ENCODE measurements around the gene SCN8A.
A peak's percentile ranks its signal among the peaks of the same experiment; 100 is the strongest.

Gene SCN8A

GRCh38 chr12:51714666-51715065 lies 123.6 kb downstream of the SCN8A start:
- no peak for DNase-seq (ENCODE audit: low read depth in 3 of 3)

- DNase-seq (ENCODE audit: low read depth in 3 of 3), result no peak
These were observed 126.4 kb downstream of the SCN8A start for GRCh38 chr12:51717326-51717925.

DNA sequence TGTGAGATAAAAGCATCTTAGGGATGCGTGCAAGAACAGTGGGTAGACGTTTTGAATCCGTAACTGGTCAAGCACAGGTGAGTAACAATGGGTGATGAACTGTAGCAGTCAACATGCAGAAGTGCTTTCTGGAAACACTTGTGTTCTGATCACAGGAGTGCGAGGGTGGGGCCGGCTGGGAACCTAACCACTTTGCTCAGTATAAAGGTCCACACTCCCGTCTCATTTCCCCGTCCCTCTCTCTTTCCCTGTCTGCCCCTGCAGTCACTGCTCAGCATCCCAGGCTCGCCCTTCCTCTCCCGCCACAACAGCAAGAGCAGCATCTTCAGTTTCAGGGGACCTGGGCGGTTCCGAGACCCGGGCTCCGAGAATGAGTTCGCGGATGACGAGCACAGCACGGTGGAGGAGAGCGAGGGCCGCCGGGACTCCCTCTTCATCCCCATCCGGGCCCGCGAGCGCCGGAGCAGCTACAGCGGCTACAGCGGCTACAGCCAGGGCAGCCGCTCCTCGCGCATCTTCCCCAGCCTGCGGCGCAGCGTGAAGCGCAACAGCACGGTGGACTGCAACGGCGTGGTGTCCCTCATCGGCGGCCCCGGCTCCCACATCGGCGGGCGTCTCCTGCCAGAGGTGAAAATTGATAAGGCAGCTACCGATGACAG lies 130.4 kb downstream of the SCN8A start:
- DNase-seq (ENCODE audit: low read depth in 3 of 3), result peak; percentile 2 to 52 (median 9)

DNA sequence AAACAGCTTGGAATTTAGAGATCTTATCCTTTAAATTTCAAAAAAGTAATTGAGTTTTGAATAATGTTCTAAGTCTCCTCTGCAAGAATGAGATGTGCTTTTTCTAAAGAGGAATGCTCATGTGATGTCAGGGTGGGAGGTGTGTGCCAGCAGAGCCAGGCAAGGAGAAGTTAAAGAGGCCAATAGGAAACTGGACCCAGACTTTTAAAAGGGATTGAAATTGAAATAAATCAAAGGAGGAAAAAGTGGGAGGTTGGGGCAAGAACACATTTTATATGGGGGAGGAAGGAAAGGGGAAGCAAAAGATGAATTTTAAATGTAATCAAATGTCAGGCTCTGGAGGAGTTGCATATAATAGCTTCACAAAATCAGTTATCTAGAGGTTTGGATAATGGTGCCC lies 131.4 kb downstream of the SCN8A start:
- no peak for DNase-seq (ENCODE audit: low read depth in 3 of 3)

DNA sequence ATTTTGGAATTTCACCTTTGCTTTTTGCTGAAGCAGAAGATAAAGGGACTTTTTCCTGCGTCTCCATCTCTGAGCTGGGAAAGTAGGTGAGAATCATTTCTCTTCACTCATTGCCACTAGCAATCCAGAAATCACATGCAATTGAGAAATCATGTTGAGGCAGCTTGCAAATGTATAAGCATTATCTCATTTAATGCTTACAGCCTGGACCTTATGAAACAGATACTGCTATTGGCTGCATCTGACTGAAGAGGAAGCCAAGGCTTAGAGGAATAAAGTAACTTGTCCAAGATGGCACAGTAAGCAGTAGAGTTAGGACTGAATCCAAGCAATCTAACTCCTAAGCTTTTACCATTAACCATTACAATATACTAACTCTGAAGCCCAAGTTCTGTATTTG lies 135.1 kb downstream of the SCN8A start:
- no peak for DNase-seq (ENCODE audit: low read depth in 3 of 3)

GRCh38 chr12:51726931-51727330 lies 135.9 kb downstream of the SCN8A start:
- no peak for DNase-seq (ENCODE audit: low read depth in 3 of 3)

DNA sequence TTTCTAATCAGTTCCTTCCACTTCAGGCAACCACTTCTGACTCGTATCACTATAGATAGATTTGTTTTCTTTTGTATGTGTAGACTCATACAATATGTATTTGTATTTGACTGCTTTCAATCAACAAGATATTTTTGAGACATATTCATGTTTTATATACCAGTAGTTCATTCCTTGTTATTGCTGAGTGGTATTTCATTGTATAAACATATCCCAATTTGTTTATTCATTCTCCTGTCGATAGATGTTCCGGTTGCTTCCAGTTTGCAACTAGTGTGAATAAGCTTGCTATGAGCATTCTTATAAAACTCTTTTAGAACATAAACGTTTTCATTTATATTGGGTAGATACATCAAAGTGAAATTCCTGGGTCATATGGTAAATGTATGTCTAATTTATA lies 138.3 kb downstream of the SCN8A start:
- DNase-seq (ENCODE audit: low read depth in 3 of 3), result no peak

- no peak for DNase-seq (ENCODE audit: low read depth in 3 of 3)
These were observed 139.7 kb downstream of the SCN8A start for GRCh38 chr12:51730745-51731144.

GRCh38 chr12:51740536-51740935 lies 149.5 kb downstream of the SCN8A start:
- no peak for DNase-seq (ENCODE audit: low read depth in 3 of 3)

DNA sequence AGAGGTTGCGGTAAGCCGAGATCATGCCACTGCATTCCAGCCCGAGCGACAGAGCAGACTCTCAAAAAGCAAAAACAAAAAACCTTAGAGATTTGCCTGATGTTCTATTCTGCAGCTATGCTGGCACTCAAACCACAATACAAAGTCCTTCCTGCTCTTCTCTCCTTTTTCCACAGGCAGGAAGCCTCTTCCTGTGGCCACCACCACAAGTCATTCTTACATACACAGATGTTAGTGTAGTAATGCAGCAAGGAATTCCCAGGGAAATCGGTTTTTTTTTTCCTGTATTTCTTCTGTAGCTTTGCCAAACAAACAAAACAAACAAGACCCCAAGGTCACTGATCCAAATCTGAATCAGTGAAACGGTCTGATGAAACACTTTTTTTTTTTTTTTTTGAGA lies 153.2 kb downstream of the SCN8A start:
- no peak for DNase-seq (ENCODE audit: low read depth in 3 of 3)

- DNase-seq (ENCODE audit: low read depth in 3 of 3), result no peak
These were observed 153.9 kb downstream of the SCN8A start for GRCh38 chr12:51744957-51745356.

- no peak for DNase-seq (ENCODE audit: low read depth in 3 of 3)
These were observed 155.4 kb downstream of the SCN8A start for GRCh38 chr12:51746416-51746815.

GRCh38 chr12:51748235-51748634 lies 157.2 kb downstream of the SCN8A start:
- DNase-seq (ENCODE audit: low read depth in 3 of 3), result no peak

GRCh38 chr12:51749206-51749985 lies 158.4 kb downstream of the SCN8A start:
- DNase-seq (ENCODE audit: low read depth in 3 of 3), result no peak

DNA sequence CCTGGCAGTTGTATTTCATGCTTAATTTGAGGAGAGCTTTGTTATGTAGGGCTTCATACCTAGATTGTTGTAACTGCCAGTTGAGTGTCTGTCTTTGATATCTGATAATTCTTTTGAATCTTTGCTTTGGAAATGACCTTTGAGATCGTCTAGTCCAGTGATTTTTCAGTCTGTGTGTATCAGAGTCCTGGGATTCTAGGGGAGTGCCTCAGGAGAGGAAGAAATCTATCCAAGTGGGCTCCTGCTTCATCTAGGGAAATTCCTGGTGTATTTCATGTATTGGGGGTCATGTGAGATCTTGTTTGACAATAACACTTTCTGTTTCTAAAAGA lies 158.9 kb downstream of the SCN8A start:
- DNase-seq (ENCODE audit: low read depth in 3 of 3), result no peak

DNA sequence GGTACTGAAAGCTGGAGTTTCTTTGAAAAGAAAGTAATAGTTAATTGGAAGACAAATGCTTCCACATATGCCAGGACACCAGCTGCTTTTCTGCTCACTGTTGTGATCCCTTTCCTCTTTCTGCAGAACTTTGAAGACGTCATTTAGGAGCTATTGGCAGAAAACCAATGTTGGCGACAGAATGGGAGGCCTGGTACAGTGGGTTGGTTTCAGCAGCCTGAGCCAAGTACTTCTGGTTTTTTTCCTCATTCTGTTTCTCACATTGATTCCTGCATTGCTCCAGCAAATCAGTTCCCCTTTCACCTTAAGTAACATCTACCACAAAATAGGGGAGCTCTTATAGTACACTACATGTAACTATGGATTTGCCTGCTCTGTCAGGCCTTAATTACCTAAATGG lies 160.6 kb downstream of the SCN8A start:
- no peak for DNase-seq (ENCODE audit: low read depth in 3 of 3)

DNA sequence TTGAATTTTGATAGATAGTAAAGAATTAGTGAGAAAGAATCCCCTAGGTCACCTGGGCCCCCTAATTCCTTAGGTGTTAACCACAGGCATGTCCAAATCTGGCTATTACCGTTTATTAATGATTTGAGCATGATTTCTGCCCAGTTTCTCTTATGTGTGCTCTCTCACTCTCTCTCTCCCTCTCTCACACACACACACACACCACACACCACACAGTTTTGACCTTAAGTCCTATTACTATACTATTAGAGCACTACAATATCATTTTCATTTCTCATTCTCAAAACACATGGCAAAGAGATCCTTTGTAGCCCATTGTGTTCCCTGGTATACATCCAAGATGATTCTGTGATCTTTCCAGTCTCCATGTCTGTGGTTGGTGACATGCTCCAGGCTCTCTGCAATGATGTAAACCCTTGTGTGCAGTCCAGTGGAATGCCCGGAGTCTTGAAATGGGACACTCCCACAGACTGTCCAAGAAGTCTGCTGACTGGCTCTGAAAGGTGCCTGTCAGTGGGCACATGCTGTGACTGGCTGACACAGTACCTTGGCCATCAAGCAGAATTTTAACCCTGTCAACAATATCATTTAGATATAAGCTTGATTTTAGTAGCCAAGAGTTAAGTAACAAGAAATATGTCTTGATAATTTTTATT lies 161.3 kb downstream of the SCN8A start:
- peak in 1 of 3 experiments; percentile 1 for DNase-seq (ENCODE audit: low read depth in 3 of 3)

DNA sequence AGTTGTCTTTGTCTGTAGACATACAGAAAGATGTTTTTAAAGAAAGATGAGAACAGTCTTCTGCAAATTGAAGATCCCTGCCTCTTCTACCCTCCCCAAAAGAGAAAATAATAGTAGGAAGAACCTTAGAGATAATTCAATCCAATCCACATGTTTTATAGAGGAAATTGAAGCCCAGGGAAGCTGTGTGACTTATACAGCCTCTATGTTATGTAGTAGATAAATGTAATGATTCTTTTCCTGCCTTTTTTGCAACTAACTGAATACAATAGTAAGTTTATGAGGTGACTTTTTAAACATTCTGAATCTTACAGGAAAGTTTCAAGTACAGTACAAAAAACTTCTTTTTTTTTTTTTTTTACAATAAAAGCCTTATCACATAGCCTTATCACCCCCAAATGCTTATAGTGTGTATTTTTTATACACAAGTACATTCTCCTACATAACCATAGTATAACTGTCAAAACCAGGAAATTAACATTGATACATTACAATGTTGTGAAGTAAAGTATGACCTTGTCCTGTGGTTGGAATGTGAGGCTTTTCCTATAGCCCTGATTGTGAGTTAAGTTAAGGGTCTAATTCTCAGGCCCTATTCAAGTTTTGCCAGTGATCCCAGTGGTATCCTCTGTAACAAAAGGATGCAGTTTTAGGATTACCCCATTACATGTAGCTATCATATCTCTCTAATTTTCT lies 163.1 kb downstream of the SCN8A start:
- no peak for DNase-seq (ENCODE audit: low read depth in 3 of 3)

DNA sequence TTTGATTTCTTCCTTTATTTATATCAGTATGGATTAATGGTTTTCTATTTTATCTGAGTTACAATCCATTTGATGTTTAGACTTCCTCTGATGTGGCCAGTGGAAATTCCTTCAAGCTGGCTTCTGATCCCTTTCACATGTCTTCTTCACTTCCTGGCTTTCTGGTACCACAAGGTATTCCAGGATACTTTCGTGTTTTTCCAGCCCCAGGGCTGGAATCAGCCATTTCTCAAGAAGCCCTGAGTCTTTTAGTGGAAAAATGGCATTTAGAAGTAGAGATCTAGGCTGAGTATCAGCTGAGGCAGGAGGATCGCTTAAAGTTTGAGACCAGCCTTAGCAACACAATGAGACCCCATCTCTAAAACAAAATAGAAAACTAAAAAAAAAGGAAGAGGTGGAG lies 164.2 kb downstream of the SCN8A start:
- DNase-seq (ENCODE audit: low read depth in 3 of 3), result no peak

DNA sequence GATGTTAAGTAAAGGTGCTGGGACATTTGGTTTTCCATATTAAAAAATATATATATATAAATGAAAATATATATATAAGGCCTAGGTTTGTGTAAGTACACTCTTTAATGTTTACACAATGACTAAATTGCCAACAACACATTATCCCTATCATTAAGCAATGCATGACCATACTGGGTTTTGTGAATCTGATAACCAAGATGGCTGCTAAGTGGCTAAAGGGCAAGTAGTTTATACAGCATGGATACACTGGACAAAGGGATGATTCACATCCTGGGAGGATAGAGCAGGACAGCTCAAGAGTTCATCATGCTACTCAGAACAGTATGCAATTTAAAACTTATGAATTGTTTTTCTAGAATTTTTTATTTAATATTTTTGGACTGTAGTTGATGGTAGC lies 168.1 kb downstream of the SCN8A start:
- no peak for DNase-seq (ENCODE audit: low read depth in 3 of 3)

GRCh38 chr12:51759695-51760094 lies 168.7 kb downstream of the SCN8A start:
- DNase-seq (ENCODE audit: low read depth in 3 of 3), result no peak

- no peak for DNase-seq (ENCODE audit: low read depth in 3 of 3)
These were observed 169.2 kb downstream of the SCN8A start for GRCh38 chr12:51760231-51760630.
